Spleen (tissue), 11 donors: Measurements from ENCODE around the gene IMP4. TPM values are rescaled to one million over a fixed set of nuclear protein-coding genes. Genes with fewer than 3 reads are reported as not detected.

Experiments
- DNase-seq: peaks from one replicate; pipeline ENCODE4 v3.0.0-alpha.2; 2020
- H3K27ac ChIP-seq, 8 donors: fragments of 200-600 bp; sonication (generic) in 7 of 8; 1 replicate in 4 of 8; 2 replicates in 4 of 8; pipeline versions ENCODE4 v1.5.0 to v1.8.0; 2016 to 2021; ENCODE audit warnings: inconsistent platforms in 4 of 8, mild to moderate bottlenecking in 4 of 8, moderate library complexity in 1 of 8
- H3K27me3 ChIP-seq, 7 donors: fragments of 200-600 bp; sonication (generic) in 6 of 7; replicated peaks in 1 of 7; 1 replicate in 4 of 7; 2 replicates in 3 of 7; pipeline versions ENCODE4 v1.5.0 to v1.8.0; 2016 to 2021; ENCODE audit warnings: inconsistent platforms in 3 of 7, mild to moderate bottlenecking in 1 of 7
- H3K36me3 ChIP-seq, 6 donors: fragments of 200-600 bp; sonication (generic) in 5 of 6; 1 replicate in 4 of 6; 2 replicates in 2 of 6; pipeline versions ENCODE4 v1.5.0 to v1.8.0; 2016 to 2021; ENCODE audit warnings: inconsistent platforms in 2 of 6
- H3K4me1 ChIP-seq, 6 donors: fragments of 200-600 bp; sonication (generic) in 5 of 6; 1 replicate in 3 of 6; 2 replicates in 3 of 6; pipeline versions ENCODE4 v1.5.0 to v1.8.0; 2016 to 2021; ENCODE audit warnings: inconsistent platforms in 3 of 6
- H3K4me3 ChIP-seq, 8 donors: fragments of 200-600 bp; sonication (generic) in 7 of 8; 1 replicate in 4 of 8; 2 replicates in 4 of 8; pipeline versions ENCODE4 v1.5.0 to v1.8.0; 2016 to 2021; ENCODE audit warnings: inconsistent platforms in 4 of 8, mild to moderate bottlenecking in 4 of 8, moderate library complexity in 2 of 8
- H3K9me3 ChIP-seq, 8 donors: fragments of 200-600 bp; sonication (generic) in 7 of 8; 1 replicate in 4 of 8; 2 replicates in 4 of 8; pipeline versions ENCODE4 v1.5.0 to v1.8.0; 2016 to 2021; ENCODE audit warnings: inconsistent platforms in 4 of 8
- POLR2A ChIP-seq, 3 donors: fragments of 450-650 bp; IDR thresholded peaks; one replicate each; pipeline ENCODE4 v1.5.1; 2017; ENCODE audit warnings: antibody characterized with exemption in 3 of 3, mild to moderate bottlenecking in 1 of 3
- POLR2AphosphoS5 ChIP-seq, 3 donors: sonication (generic); formaldehyde crosslinking; IDR thresholded peaks; one replicate each; pipeline ENCODE4 v1.5.1; 2017; ENCODE audit warnings: antibody characterized with exemption in 3 of 3
- WGBS, 5 donors: extraction: QIAGEN DNeasy Blood & Tissue Kit in 3 of 5; methylation state at CpG; one replicate each; pipeline versions ENCODE4 v1.1.5 to v1.1.7; 2013 to 2018; 5-methylcytosine and 5-hydroxymethylcytosine counted together
- intact Hi-C: fragments of 100-400 bp; cut with DNase I; formaldehyde crosslinking; loops from one replicate; pipeline ENCODE4 v1.15.0; 2023; ENCODE audit warnings: low total_unique reads
- polyA plus RNA-seq, 3 donors: library from polyadenylated mRNA; stranded (reverse); fragments of 200-250 nt; gene quantifications; one replicate each; pipeline ENCODE4 v1.2.1, GENCODE V29; 2013
- total RNA-seq, 7 donors: library from RNA; depleted of rRNA in 3 of 7; stranded (reverse); fragments of >200 nt in 3 of 7; fragmentation: NEBNext Ultra II Directional in 4 of 7; extraction: Animal tissue kit (Norgen Biotek cat#: 25700) in 4 of 7; gene quantifications; one replicate each; pipeline versions ENCODE4 v1.1.0 to v1.2.1, GENCODE V29; 2016 to 2021
- TF ChIP-seq, protein P1 (sequence below), 11 experiments: fragments of 200-600 bp in 7 of 11; fragments of 450-650 bp in 4 of 11; sonication (generic) in 4 of 11; IDR thresholded peaks in 8 of 11; conservative IDR thresholded peaks in 3 of 11; 1 replicate in 7 of 11; 2 replicates in 4 of 11; pipeline versions ENCODE4 v1.4.0 to v1.8.0; 2016 to 2021; ENCODE audit warnings: antibody characterized with exemption in 11 of 11, inconsistent platforms in 4 of 11, mild to moderate bottlenecking in 1 of 11
- donor health status: healthy with polysubstance abuse.
- donor health status: DM: no; HTN: no; CAD: no; lungs with moderate emphysema.
- donor health status: DM: no; HTN: no; CAD: no.
- donor health status: Bipolar disorder and iron deficiency.
- donor health status: healthy.
- donor health status: DM: no; HTN: no; CAD: no.
- donor health status: DM: yes; HTN: yes; CAD: no.

The IMP4 gene
- total and polyA plus RNA-seq, 10 donors = 50.2 to 85.0 (median 66.7) TPM

DNA sequence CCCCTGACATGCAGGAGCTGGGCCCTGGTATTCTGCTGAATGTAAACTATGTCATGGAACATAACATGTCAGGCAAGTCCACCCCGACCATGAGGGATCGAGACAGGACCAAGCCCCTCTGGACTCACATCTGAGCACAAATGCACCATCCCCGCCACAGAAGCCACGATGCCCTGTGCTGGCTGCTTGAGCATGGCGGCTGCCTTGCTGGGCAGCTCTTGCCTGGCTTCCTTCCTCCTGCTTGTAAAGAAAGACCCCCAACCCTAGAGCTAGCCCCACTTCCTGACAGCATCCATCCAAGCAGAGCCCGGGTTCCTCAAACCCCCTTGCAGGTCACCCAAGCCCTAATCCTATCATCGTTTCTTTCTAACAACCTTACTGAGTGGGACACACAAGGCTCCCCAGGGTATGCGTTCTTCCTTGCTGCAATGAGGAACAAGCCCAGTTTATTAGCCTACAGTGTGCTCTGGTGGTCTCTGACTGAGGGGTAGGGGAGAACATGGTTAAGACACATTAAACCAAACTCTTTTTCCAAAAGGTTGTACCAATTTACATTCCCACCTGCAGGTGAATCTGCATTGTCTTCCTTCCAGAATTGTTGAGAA lies 39.7 kb downstream of the IMP4 start:
- peaks cover 17 to 85% (median 57%) of the 10 kb centered on the region in 6 donors for H3K4me1 ChIP-seq
- H3K9me3 ChIP-seq = no peaks in the 10 kb centered on the region
- TF ChIP-seq, protein P1, sequence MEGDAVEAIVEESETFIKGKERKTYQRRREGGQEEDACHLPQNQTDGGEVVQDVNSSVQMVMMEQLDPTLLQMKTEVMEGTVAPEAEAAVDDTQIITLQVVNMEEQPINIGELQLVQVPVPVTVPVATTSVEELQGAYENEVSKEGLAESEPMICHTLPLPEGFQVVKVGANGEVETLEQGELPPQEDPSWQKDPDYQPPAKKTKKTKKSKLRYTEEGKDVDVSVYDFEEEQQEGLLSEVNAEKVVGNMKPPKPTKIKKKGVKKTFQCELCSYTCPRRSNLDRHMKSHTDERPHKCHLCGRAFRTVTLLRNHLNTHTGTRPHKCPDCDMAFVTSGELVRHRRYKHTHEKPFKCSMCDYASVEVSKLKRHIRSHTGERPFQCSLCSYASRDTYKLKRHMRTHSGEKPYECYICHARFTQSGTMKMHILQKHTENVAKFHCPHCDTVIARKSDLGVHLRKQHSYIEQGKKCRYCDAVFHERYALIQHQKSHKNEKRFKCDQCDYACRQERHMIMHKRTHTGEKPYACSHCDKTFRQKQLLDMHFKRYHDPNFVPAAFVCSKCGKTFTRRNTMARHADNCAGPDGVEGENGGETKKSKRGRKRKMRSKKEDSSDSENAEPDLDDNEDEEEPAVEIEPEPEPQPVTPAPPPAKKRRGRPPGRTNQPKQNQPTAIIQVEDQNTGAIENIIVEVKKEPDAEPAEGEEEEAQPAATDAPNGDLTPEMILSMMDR (IDR thresholded peaks at IDR 0.05 in 8 of 11, conservative IDR thresholded peaks at IDR 0.05 in 3 of 11) = no peak
- no peak for TF ChIP-seq POLR2AphosphoS5 (IDR thresholded peaks at IDR 0.05)
- intact Hi-C loops = no loop called here
- peak overlapping the region in 1 of 8 donors; percentile 98 for H3K27ac ChIP-seq
- H3K4me3 ChIP-seq = no peak overlapping the region
- WGBS, 5 donors = 91 to 98% (median 92%) methylated on average over 8 of the region's 8 CpGs
- no peak for DNase-seq
- peaks cover 0 to 70% (median 0%) of the 10 kb centered on the region in 6 donors for H3K36me3 ChIP-seq
- H3K27me3 ChIP-seq = no peaks in the 10 kb centered on the region

DNA sequence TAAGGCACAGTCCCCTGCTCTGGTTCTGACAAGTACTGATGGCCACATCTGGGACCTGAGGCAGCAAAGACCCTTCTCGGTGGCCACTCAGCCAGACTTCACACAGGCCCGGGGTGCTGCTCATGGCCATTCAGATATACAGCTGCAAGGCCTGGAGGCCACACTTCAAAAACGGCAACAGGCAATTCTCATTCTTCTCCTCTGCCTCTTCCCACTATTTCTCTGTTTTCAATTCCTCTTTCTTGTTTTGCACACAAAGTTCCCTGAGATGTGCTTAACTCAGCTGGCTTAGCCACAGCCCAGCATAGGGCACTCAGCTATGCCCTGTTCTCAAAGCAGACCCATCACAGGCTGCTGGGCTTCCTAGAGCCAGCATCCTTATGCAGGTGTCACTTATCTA lies 43.0 kb downstream of the IMP4 start:
- intact Hi-C loops = no loop called here
- peaks cover 22 to 85% (median 59%) of the 10 kb centered on the region in 6 donors for H3K4me1 ChIP-seq
- TF ChIP-seq, protein P1 (IDR thresholded peaks at IDR 0.05 in 8 of 11, conservative IDR thresholded peaks at IDR 0.05 in 3 of 11) = no peak
- TF ChIP-seq POLR2AphosphoS5 (IDR thresholded peaks at IDR 0.05) = peak in 1 of 3 donors; percentile 65
- H3K27ac ChIP-seq = peak overlapping the region in 5 of 8 donors; percentile 39 to 94 (median 68)
- H3K36me3 ChIP-seq = peaks cover 0 to 38% (median 0%) of the 10 kb centered on the region in 6 donors
- H3K9me3 ChIP-seq = no peaks in the 10 kb centered on the region
- no peak overlapping the region for H3K4me3 ChIP-seq
- peak; percentile 75 for DNase-seq
- H3K27me3 ChIP-seq = no peaks in the 10 kb centered on the region
- 56 to 81% (median 61%) methylated on average over 3 of the region's 3 CpGs for WGBS, 5 donors

DNA sequence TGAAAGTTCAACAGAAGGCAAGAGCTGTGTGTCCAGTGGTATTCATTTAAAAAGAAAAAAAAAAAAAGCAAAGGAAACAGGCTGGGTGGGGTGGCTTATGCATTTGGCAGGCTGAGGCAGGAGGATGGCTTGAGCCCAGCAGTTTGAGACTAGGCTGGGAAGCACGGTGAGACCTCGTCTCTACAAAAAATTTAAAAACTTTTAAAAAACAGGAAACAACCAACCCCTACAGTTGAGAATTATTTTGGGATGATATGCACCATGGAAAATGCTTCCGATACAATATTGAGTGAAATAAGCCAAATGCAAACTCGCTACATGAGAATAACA lies 44.3 kb downstream of the IMP4 start:
- H3K27me3 ChIP-seq = no peaks in the 10 kb centered on the region
- H3K36me3 ChIP-seq = peaks cover 0 to 25% (median 0%) of the 10 kb centered on the region in 6 donors
- H3K4me3 ChIP-seq = no peak overlapping the region
- intact Hi-C loops = no loop called here
- TF ChIP-seq POLR2AphosphoS5 (IDR thresholded peaks at IDR 0.05) (no peak), POLR2A (IDR thresholded peaks at IDR 0.05) (no peak)
- TF ChIP-seq, protein P1 (IDR thresholded peaks at IDR 0.05 in 8 of 11, conservative IDR thresholded peaks at IDR 0.05 in 3 of 11) = no peak
- peak overlapping the region in 6 of 8 donors; percentile 29 to 94 (median 68) for H3K27ac ChIP-seq
- no peak for DNase-seq
- H3K9me3 ChIP-seq = no peaks in the 10 kb centered on the region
- 50 to 70% (median 54%) methylated on average over 4 of the region's 4 CpGs for WGBS, 5 donors
- peaks cover 22 to 85% (median 60%) of the 10 kb centered on the region in 6 donors for H3K4me1 ChIP-seq

DNA sequence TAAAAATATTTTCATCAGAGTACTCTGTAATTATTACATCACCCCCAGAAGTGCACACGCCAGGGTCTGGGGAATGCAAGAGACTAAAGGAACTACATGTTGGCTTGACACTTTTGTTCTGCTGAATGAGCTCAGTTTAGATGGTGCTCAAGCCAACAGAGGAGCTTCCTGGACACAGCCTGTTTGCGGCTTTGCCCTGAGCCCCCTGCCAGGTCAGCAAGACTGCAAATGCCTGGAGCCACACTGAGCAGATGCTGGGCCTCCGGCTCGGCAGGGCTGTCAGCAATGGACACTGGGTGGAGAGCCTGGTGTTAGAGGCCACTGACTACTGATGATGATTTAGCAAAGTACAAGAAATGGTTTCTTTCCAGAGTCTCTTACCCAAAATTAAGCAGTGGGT lies 45.1 kb downstream of the IMP4 start:
- no peak for DNase-seq
- Histone ChIP-seq H3K4me3 (no peak overlapping the region), H3K4me1 (peaks cover 22 to 84% (median 64%) of the 10 kb centered on the region in 6 donors), H3K27ac (peak overlapping the region in 6 of 8 donors; percentile 3 to 94 (median 68)), H3K27me3 (no peaks in the 10 kb centered on the region), H3K36me3 (peaks cover 0 to 17% (median 0%) of the 10 kb centered on the region in 6 donors), H3K9me3 (no peaks in the 10 kb centered on the region)
- intact Hi-C loops = no loop called here
- TF ChIP-seq POLR2AphosphoS5 (IDR thresholded peaks at IDR 0.05) (peak in 1 of 3 donors; percentile 20), POLR2A (IDR thresholded peaks at IDR 0.05) (no peak)
- WGBS, 5 donors = 63 to 91% (median 79%) methylated on average over 4 of the region's 4 CpGs
